GM12878 (cell line): ENCODE data around the gene GDI2. TPM values are rescaled to one million over a fixed set of nuclear protein-coding genes. Genes with fewer than 3 reads are reported as not detected.

Experiments used
- BMI1 ChIP-seq: fragments of 450-650 bp; IDR thresholded peaks from 2 replicates; pipeline ENCODE4 v1.6.1; 2016; ENCODE audit warnings: mild to moderate bottlenecking, moderate library complexity, borderline replicate concordance
- CREM ChIP-seq: IDR thresholded peaks from 2 replicates; pipeline ENCODE4 v1.6.1; 2014; ENCODE audit warnings: antibody characterized with exemption, low read depth
- EED ChIP-seq: sonication (generic); IDR thresholded peaks from 2 replicates; pipeline ENCODE4 v1.6.1; 2016; ENCODE audit warnings: antibody characterized with exemption, low read depth
- EZH2 ChIP-seq: IDR thresholded peaks from 2 replicates; pipeline ENCODE4 v1.6.1; 2012; ENCODE audit warnings: low read depth, mild to moderate bottlenecking, control low read depth, inconsistent platforms, low read length, borderline replicate concordance; ENCODE audit not compliant: control insufficient read depth
- GABPA ChIP-seq: IDR thresholded peaks from 2 replicates; pipeline ENCODE4 v1.6.1; 2014; ENCODE audit warnings: antibody characterized with exemption, low read depth, mild to moderate bottlenecking, inconsistent platforms
- KAT2A ChIP-seq: conservative IDR thresholded peaks from 2 replicates; pipeline ENCODE4 v1.6.1; 2011; ENCODE audit warnings: low read depth, low read length; ENCODE audit not compliant: control insufficient read depth
- NFXL1 ChIP-seq: fragments of 450-650 bp; IDR thresholded peaks from 2 replicates; pipeline ENCODE4 v1.6.1; 2017; ENCODE audit warnings: antibody characterized with exemption, mild to moderate bottlenecking, borderline replicate concordance
- NFYA ChIP-seq: IDR thresholded peaks from 2 replicates; pipeline ENCODE4 v1.6.1; 2011; ENCODE audit warnings: low read depth, mild to moderate bottlenecking, low read length, improper control_type of control experiment, borderline replicate concordance
- NR2C2 ChIP-seq: IDR thresholded peaks from 2 replicates; pipeline ENCODE4 v1.6.1; 2011; ENCODE audit warnings: borderline replicate concordance, low read depth; ENCODE audit not compliant: control insufficient read depth, insufficient read length
- RFX5 ChIP-seq: IDR thresholded peaks from 2 replicates; pipeline ENCODE4 v1.6.1; 2011; ENCODE audit warnings: low read depth, low read length, improper control_type of control experiment
- SMARCA5 ChIP-seq: fragments of 450-650 bp; IDR thresholded peaks from 2 replicates; pipeline ENCODE4 v1.6.1; 2017; ENCODE audit warnings: mild to moderate bottlenecking
- TAF1 ChIP-seq: IDR thresholded peaks from 2 replicates; pipeline ENCODE4 v1.6.1; 2011; ENCODE audit warnings: mild to moderate bottlenecking, low read depth, low read length, borderline replicate concordance
- TARDBP ChIP-seq: IDR thresholded peaks from 2 replicates; pipeline ENCODE4 v1.6.1; 2016; ENCODE audit warnings: borderline replicate concordance
- TCF12 ChIP-seq: IDR thresholded peaks from 2 replicates; pipeline ENCODE4 v1.6.1; 2011; ENCODE audit warnings: low read depth, mild to moderate bottlenecking, low read length
- YY1 ChIP-seq: IDR thresholded peaks from 2 replicates; pipeline ENCODE4 v1.6.1; 2011; ENCODE audit warnings: low read depth, mild to moderate bottlenecking, low read length
- ZNF24 ChIP-seq: fragments of 450-650 bp; IDR thresholded peaks from 2 replicates; pipeline ENCODE4 v1.6.1; 2017; ENCODE audit warnings: antibody characterized with exemption, mild to moderate bottlenecking
- ZZZ3 ChIP-seq: IDR thresholded peaks from 2 replicates; pipeline ENCODE4 v1.6.1; 2011; ENCODE audit warnings: low read depth; ENCODE audit not compliant: control insufficient read depth, insufficient read length
- polyA plus RNA-seq, 11 experiments: library from polyadenylated mRNA; depleted of rRNA in 4 of 11; unstranded in 6 of 11; stranded (reverse) in 5 of 11; fragments of >200 nt; fragmentation: Nextera tagmentation in 4 of 11; fragmentation: Illumina TruSeq in 1 of 11; extraction: Ambion mirVana in 4 of 11; extraction: Trizol in 1 of 11; gene quantifications; 1 replicate in 1 of 11; 2 replicates in 10 of 11; pipeline versions ENCODE4 v1.2.1 to v1.2.3, GENCODE V29; 2011 to 2016; ENCODE audit warnings: inconsistent platforms in 2 of 11, missing spikeins in 2 of 11, low read depth in 1 of 11
- total RNA-seq, 4 experiments: library from RNA; depleted of rRNA in 3 of 4; stranded (reverse); fragments of >200 nt in 3 of 4; fragmentation: Illumina TruSeq in 1 of 4; extraction: Trizol in 1 of 4; gene quantifications; 2 replicates each; pipeline versions ENCODE4 v1.2.1 to v1.2.3, GENCODE V29; 2013 to 2021
- TF ChIP-seq, protein P1 (sequence below): fragments of 450-650 bp; IDR thresholded peaks from 2 replicates; pipeline ENCODE4 v1.6.1; 2016; ENCODE audit warnings: mild to moderate bottlenecking, moderate library complexity, borderline replicate concordance
- TF ChIP-seq, protein P2 (sequence below): fragments of 450-650 bp; formaldehyde crosslinking; IDR thresholded peaks from 2 replicates; pipeline ENCODE4 v1.5.0; 2022; ENCODE audit warnings: mild to moderate bottlenecking, missing genetic modification characterization

Gene GDI2
- total and polyA plus RNA-seq, 10 of the 15 experiments (the other 5 are each of a cell fraction or from before 2014, with no cell fraction given) = 261 to 395 (median 276) TPM

DNA sequence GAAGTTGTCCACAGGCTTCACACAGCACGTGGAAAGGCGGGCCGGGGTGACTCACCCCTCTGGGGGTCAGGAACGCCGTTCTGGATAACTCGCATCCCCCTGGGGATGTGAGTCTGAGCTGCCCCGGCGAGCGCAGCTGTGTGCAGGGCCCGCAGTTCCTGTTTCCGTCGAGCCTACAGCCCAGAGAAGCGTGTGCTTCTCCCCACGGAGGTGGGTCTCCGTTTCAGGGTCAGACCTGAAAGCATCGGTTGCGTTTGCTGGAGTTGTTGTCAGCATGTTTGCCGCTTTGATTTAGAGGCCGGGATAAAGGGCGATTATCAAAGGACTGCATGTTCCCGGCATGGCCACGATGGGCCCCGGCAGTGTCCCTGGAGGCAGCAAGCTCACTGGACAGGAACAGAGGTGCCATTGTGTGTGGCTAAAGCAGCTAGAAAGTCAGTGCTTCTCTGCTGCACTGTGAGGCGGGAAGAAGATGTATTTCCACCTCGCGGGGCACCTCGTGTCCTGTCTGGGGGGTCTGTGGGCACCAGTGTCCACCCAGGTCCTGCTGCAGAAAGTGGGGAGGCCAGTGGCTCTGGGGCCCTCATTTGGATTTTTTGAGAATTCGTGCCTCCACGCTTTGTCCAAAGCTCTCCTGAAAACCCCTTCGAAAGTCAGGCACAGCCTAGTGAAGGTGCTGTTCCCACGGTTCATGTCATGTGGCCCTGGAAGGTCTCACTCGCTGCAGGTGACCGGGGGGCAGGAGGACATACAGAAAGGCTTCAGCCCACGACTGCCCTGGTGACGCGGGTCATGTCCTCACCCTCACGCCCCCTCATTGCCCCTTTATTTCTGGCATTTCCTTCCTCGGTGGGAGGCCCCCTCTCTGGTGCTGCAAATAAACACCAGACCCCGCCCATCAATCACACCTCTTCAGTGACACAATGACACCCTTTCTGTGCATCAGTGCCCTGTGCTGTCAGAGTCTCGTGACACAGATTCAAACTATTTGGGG is 27.4 kb upstream of the GDI2 start (continued):
- TF ChIP-seq NFYA (no peak), EED (peak; percentile 90), ZNF24 (no peak), NR2C2 (no peak), EZH2 (no peak), ZZZ3 (no peak), TAF1 (peak; percentile 49; the same call in 1 of the 2 replicates), TCF12 (peak; percentile 98), GABPA (peak; percentile 82), NFXL1 (no peak), KAT2A (no peak), SMARCA5 (no peak; the same call in none of the 2 replicates), CREM (peak; percentile 85), BMI1 (no peak), YY1 (peak; percentile 46; the same call in 1 of the 2 replicates), RFX5 (no peak), TARDBP (no peak)
- TF ChIP-seq, protein P1, sequence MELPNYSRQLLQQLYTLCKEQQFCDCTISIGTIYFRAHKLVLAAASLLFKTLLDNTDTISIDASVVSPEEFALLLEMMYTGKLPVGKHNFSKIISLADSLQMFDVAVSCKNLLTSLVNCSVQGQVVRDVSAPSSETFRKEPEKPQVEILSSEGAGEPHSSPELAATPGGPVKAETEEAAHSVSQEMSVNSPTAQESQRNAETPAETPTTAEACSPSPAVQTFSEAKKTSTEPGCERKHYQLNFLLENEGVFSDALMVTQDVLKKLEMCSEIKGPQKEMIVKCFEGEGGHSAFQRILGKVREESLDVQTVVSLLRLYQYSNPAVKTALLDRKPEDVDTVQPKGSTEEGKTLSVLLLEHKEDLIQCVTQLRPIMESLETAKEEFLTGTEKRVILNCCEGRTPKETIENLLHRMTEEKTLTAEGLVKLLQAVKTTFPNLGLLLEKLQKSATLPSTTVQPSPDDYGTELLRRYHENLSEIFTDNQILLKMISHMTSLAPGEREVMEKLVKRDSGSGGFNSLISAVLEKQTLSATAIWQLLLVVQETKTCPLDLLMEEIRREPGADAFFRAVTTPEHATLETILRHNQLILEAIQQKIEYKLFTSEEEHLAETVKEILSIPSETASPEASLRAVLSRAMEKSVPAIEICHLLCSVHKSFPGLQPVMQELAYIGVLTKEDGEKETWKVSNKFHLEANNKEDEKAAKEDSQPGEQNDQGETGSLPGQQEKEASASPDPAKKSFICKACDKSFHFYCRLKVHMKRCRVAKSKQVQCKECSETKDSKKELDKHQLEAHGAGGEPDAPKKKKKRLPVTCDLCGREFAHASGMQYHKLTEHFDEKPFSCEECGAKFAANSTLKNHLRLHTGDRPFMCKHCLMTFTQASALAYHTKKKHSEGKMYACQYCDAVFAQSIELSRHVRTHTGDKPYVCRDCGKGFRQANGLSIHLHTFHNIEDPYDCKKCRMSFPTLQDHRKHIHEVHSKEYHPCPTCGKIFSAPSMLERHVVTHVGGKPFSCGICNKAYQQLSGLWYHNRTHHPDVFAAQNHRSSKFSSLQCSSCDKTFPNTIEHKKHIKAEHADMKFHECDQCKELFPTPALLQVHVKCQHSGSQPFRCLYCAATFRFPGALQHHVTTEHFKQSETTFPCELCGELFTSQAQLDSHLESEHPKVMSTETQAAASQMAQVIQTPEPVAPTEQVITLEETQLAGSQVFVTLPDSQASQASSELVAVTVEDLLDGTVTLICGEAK = peak; percentile 79
- TF ChIP-seq, protein P2, sequence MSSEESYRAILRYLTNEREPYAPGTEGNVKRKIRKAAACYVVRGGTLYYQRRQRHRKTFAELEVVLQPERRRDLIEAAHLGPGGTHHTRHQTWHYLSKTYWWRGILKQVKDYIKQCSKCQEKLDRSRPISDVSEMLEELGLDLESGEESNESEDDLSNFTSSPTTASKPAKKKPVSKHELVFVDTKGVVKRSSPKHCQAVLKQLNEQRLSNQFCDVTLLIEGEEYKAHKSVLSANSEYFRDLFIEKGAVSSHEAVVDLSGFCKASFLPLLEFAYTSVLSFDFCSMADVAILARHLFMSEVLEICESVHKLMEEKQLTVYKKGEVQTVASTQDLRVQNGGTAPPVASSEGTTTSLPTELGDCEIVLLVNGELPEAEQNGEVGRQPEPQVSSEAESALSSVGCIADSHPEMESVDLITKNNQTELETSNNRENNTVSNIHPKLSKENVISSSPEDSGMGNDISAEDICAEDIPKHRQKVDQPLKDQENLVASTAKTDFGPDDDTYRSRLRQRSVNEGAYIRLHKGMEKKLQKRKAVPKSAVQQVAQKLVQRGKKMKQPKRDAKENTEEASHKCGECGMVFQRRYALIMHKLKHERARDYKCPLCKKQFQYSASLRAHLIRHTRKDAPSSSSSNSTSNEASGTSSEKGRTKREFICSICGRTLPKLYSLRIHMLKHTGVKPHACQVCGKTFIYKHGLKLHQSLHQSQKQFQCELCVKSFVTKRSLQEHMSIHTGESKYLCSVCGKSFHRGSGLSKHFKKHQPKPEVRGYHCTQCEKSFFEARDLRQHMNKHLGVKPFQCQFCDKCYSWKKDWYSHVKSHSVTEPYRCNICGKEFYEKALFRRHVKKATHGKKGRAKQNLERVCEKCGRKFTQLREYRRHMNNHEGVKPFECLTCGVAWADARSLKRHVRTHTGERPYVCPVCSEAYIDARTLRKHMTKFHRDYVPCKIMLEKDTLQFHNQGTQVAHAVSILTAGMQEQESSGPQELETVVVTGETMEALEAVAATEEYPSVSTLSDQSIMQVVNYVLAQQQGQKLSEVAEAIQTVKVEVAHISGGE = peak; percentile 16; the same call in 1 of the 2 replicates
